HEK293 (cell line): ENCODE results near the gene ZDHHC14.
"Not testable (repeated sequence)": the region's sequence is repeated elsewhere in the genome, so short reads cannot be mapped to it uniquely, and the experiment has no call there.

Source experiments
- CTCF ChIA-PET: fragments of 350-600 bp; formaldehyde crosslinking; extraction: SDS; loops from one replicate; lab custom pipeline; 2021; ENCODE audit warnings: antibody characterized with exemption; lab: Yijun Ruan, JAX
- POLR2A ChIA-PET: fragments of 300-600 bp; formaldehyde crosslinking; extraction: SDS; loops from one replicate; lab custom pipeline; 2020; ENCODE audit warnings: antibody characterized with exemption, inconsistent platforms; lab: Yijun Ruan, JAX
- H3K27ac ChIP-seq: fragments of 200-500 bp; sonication (Bioruptor generic); 2 replicates; pipeline ENCODE4 v1.5.1; 2014; ENCODE audit warnings: low read depth, low read length, control low read depth, inconsistent platforms; ENCODE audit errors: extremely low read depth
- H3K36me3 ChIP-seq, 2 experiments: fragments of 200-500 bp in 1 of 2; sonication (Bioruptor generic) in 1 of 2; 1 replicate in 1 of 2; 2 replicates in 1 of 2; pipeline ENCODE4 v1.5.1; 2014 to 2017; ENCODE audit warnings: inconsistent platforms in 2 of 2, low read length in 2 of 2; ENCODE audit not compliant: control insufficient read depth in 2 of 2, insufficient read depth in 1 of 2
- H3K4me1 ChIP-seq: fragments of 200-500 bp; sonication (Bioruptor generic); 2 replicates; pipeline ENCODE4 v1.5.1; 2014; ENCODE audit warnings: mild to moderate bottlenecking, low read length, inconsistent platforms; ENCODE audit not compliant: control insufficient read depth, insufficient read depth
- H3K4me3 ChIP-seq: 2 replicates; pipeline ENCODE4 v1.5.1; 2011; ENCODE audit warnings: low read depth, mild to moderate bottlenecking, control low read depth, low read length, moderate library complexity
- H3K9me3 ChIP-seq: fragments of 200-500 bp; sonication (Bioruptor generic); 2 replicates; pipeline ENCODE4 v1.5.1; 2014; ENCODE audit warnings: low read depth, low read length, inconsistent platforms; ENCODE audit not compliant: control insufficient read depth, insufficient read depth
- HOXC10 ChIP-seq: sonication (generic); formaldehyde crosslinking; IDR thresholded peaks from 2 replicates; pipeline ENCODE4 v1.8.1; 2023; ENCODE audit warnings: mild to moderate bottlenecking, missing genetic modification reagents
- KLF10 ChIP-seq: fragments of 450-650 bp; IDR thresholded peaks from 2 replicates; pipeline ENCODE4 v1.5.1; 2018; ENCODE audit warnings: missing biosample characterization, mild to moderate bottlenecking, missing genetic modification characterization
- SCRT1 ChIP-seq: fragments of 450-650 bp; formaldehyde crosslinking; IDR thresholded peaks from 2 replicates; pipeline ENCODE4 v1.5.1; 2016; ENCODE audit warnings: missing biosample characterization, missing genetic modification characterization, borderline replicate concordance
- SCRT2 ChIP-seq: fragments of 450-650 bp; formaldehyde crosslinking; IDR thresholded peaks from 2 replicates; pipeline ENCODE4 v1.5.1; 2016; ENCODE audit warnings: missing biosample characterization, missing genetic modification characterization
- ZNF138 ChIP-seq: fragments of 450-650 bp; formaldehyde crosslinking; IDR thresholded peaks from 2 replicates; pipeline ENCODE4 v1.5.1; 2016; ENCODE audit warnings: missing biosample characterization, missing genetic modification characterization, borderline replicate concordance
- ZNF37A ChIP-seq: fragments of 450-650 bp; IDR thresholded peaks from 2 replicates; pipeline ENCODE4 v1.5.1; 2018; ENCODE audit warnings: missing biosample characterization, missing genetic modification characterization
- ZNF433 ChIP-seq: fragments of 450-650 bp; formaldehyde crosslinking; IDR thresholded peaks from 2 replicates; pipeline ENCODE4 v1.5.1; 2016; ENCODE audit warnings: missing biosample characterization, missing genetic modification characterization, low read depth
- ZNF629 ChIP-seq: fragments of 450-650 bp; formaldehyde crosslinking; IDR thresholded peaks from 2 replicates; pipeline ENCODE4 v1.5.1; 2017; ENCODE audit warnings: missing biosample characterization, missing genetic modification characterization
- ZNF776 ChIP-seq: fragments of 450-650 bp; formaldehyde crosslinking; IDR thresholded peaks from 2 replicates; pipeline ENCODE4 v1.5.0; 2017; ENCODE audit warnings: missing biosample characterization, missing genetic modification characterization, borderline replicate concordance
- TF ChIP-seq, protein P1 (sequence below): fragments of 450-650 bp; formaldehyde crosslinking; IDR thresholded peaks from 2 replicates; pipeline ENCODE4 v1.5.1; 2017; ENCODE audit warnings: missing biosample characterization, missing genetic modification characterization
- TF ChIP-seq, protein P2 (sequence below): fragments of 450-650 bp; formaldehyde crosslinking; IDR thresholded peaks from 2 replicates; pipeline ENCODE4 v1.5.1; 2016; ENCODE audit warnings: missing biosample characterization, missing genetic modification characterization, low read depth

The ZDHHC14 gene

DNA sequence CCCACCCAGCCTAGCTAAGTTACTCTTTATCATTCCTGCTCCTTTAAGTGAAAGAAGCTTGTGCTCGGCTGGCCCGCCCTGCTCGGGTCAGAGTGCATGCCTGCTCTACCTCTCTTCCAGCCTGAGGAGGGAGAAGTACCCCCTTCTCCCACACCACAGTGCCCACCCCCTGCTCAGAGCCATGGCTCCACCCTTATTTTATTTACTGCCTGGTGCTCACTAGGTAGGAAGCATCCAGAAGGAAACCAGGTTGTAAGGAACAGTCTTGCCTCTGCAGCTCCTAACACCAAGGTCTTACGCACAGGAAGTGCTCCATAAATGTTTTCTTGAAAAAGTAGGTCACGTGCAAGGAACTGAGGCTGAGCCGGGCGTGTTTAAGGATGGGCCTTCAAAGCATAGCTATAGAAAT is 336.4 kb downstream of the ZDHHC14 start:
- no peak for TF ChIP-seq HOXC10 (CRISPR knock-in tag)
- no peak for TF ChIP-seq ZNF37A (tag by site-specific recombination)
- TF ChIP-seq, protein P1, sequence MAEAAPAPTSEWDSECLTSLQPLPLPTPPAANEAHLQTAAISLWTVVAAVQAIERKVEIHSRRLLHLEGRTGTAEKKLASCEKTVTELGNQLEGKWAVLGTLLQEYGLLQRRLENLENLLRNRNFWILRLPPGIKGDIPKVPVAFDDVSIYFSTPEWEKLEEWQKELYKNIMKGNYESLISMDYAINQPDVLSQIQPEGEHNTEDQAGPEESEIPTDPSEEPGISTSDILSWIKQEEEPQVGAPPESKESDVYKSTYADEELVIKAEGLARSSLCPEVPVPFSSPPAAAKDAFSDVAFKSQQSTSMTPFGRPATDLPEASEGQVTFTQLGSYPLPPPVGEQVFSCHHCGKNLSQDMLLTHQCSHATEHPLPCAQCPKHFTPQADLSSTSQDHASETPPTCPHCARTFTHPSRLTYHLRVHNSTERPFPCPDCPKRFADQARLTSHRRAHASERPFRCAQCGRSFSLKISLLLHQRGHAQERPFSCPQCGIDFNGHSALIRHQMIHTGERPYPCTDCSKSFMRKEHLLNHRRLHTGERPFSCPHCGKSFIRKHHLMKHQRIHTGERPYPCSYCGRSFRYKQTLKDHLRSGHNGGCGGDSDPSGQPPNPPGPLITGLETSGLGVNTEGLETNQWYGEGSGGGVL (tag by site-specific recombination), result no peak
- TF ChIP-seq, protein P2, sequence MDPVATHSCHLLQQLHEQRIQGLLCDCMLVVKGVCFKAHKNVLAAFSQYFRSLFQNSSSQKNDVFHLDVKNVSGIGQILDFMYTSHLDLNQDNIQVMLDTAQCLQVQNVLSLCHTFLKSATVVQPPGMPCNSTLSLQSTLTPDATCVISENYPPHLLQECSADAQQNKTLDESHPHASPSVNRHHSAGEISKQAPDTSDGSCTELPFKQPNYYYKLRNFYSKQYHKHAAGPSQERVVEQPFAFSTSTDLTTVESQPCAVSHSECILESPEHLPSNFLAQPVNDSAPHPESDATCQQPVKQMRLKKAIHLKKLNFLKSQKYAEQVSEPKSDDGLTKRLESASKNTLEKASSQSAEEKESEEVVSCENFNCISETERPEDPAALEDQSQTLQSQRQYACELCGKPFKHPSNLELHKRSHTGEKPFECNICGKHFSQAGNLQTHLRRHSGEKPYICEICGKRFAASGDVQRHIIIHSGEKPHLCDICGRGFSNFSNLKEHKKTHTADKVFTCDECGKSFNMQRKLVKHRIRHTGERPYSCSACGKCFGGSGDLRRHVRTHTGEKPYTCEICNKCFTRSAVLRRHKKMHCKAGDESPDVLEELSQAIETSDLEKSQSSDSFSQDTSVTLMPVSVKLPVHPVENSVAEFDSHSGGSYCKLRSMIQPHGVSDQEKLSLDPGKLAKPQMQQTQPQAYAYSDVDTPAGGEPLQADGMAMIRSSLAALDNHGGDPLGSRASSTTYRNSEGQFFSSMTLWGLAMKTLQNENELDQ (tag by site-specific recombination), result no peak
- no peak for TF ChIP-seq ZNF629 (tag by site-specific recombination)
- TF ChIP-seq ZNF776 (tag by site-specific recombination), result no peak
- TF ChIP-seq ZNF433 (tag by site-specific recombination), result no peak
- ChIA-PET CTCF (interaction anchor here (0.6 to 1.3 kb wide), 4 partner anchors 24 to 380 kb away, joined by 3 to 5 read pairs (median 4); no protein-coding TSS in a partner anchor), POLR2A (no interaction called here)

DNA sequence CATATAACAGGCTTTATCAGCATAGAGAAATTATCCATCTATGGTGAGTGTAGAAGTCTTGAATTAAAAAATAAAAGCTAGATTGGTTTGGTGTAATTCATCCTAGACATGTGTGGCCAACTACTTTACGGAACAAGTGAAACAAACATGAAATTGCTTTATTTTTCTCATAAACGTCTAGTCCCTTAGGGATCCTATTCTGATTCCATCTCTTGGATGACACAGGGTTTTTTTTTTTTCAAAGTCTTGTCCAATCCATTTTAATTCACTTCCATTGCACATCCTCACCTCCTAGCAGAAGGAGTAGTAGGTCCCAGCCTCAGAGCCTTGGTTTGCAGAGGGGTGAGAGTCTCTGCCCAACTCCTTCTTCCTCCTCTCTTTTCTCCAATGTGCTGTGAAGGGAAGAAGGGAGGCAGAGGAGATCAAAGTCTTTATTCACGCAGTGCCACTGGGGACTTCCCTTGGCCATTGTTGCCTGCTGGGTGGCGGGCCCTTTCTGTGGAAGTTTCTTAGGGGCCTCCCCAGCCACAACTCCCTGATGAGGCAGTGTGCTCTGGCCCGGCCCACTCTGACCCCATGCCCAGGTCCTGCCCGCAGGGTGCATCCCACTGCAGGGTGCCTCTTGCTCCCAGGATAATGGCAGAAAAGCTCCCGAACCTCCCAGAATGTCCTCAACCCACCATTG is 337.7 kb downstream of the ZDHHC14 start:
- Histone ChIP-seq H3K4me3 (no peak overlapping the region), H3K36me3 (no peaks in the 10 kb centered on the region), H3K27ac (no peak overlapping the region), H3K4me1 (peaks cover 3% of the 10 kb centered on the region; the same call in 1 of the 2 replicates), H3K9me3 (no peaks in the 10 kb centered on the region)
- CTCF ChIA-PET, result interaction anchor here (1.0 kb wide), 1 partner anchor 404 kb away, joined by 3 read pairs; no protein-coding TSS in a partner anchor
- TF ChIP-seq KLF10 (tag by site-specific recombination) (no peak), ZNF138 (tag by site-specific recombination) (no peak)
- POLR2A ChIA-PET, result no interaction called here

More for the DNA sequence above, 336.4 kb downstream of the ZDHHC14 start:
- Histone ChIP-seq H3K36me3 (no peaks in the 10 kb centered on the region), H3K9me3 (no peaks in the 10 kb centered on the region), H3K4me1 (peaks cover 3% of the 10 kb centered on the region; the same call in 1 of the 2 replicates), H3K4me3 (no peak overlapping the region), H3K27ac (no peak overlapping the region)

DNA sequence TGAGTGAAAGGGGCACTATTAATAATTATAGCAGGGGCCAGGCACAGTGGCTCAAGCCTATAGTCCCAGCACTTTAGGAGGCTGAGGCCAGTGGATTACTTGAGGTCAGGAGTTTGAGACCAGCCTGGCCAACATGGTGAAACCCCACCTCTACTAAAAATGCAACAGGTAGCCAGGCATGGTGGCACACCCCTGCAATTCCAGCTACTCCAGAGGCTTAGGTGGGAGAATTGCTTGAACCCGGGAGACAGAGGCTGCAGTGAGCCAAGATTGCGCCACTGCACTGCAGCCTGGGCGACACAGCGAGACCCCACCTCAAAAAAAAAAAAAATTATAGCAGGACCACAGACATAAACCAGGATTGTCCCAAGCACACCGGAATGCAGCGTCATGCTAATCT is 340.0 kb downstream of the ZDHHC14 start:
- peak; percentile 81 for TF ChIP-seq SCRT1
- peak; percentile 84 for TF ChIP-seq SCRT2 (tag by site-specific recombination)
- H3K9me3 ChIP-seq, H3K27ac ChIP-seq, H3K4me1 ChIP-seq, CTCF ChIA-PET, H3K36me3 ChIP-seq, H3K4me3 ChIP-seq, POLR2A ChIA-PET: not testable (repeated sequence)

DNA sequence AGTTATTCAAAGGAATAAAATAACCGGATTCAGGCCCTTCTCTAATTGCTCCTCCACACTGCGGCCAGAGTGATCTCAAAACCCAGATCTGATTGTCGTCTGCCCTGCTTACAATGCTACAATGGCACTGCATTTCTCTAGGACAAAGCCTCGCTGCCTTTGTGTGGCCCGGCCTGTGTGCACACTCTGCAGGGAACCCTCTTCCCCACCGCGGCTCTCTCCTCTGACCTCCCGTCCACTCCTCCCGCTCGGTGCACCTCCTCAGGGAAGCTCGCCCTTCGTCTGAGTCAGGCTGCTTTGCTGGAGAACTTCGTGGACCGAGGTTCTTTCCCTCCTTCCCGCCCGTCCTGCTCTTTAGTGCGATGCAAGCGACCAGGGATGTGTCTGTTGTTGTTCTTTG is 340.4 kb downstream of the ZDHHC14 start:
- Histone ChIP-seq H3K4me3 (no peak overlapping the region), H3K4me1 (peaks cover 3% of the 10 kb centered on the region; the same call in 1 of the 2 replicates), H3K9me3 (no peaks in the 10 kb centered on the region), H3K27ac (no peak overlapping the region), H3K36me3 (no peaks in the 10 kb centered on the region)
- POLR2A ChIA-PET, result no interaction called here
- CTCF ChIA-PET, result interaction anchor here (1.2 kb wide), 1 partner anchor 36 kb away, joined by 4 read pairs; no protein-coding TSS in a partner anchor
- TF ChIP-seq, protein P1 (tag by site-specific recombination), result no peak
